LNCaP clone FGC (cell line): Measurements from ENCODE around the gene DNM1.

ENCODE experiments used
- DNase-seq: peaks from one replicate; pipeline ENCODE4 v3.0.0-alpha.2; 2011; ENCODE audit warnings: low read depth
- H3K4me3 ChIP-seq: 2 replicates; pipeline ENCODE4 v1.5.1; 2011; ENCODE audit warnings: mild to moderate bottlenecking, low read depth, low read length, control low read depth
- CTCF ChIP-seq: IDR thresholded peaks from 2 replicates; pipeline ENCODE4 v1.5.1; 2012; ENCODE audit warnings: mild to moderate bottlenecking; ENCODE audit not compliant: control insufficient read depth, insufficient read depth; ENCODE audit errors: extremely low read depth

The DNM1 gene

GRCh38 chr9:128243215-128244018 is 40.2 kb downstream of the DNM1 start:
- TF ChIP-seq CTCF: no peak
- H3K4me3 ChIP-seq: no peak overlapping the region
- no peak for DNase-seq

- H3K4me3 ChIP-seq: no peak overlapping the region
- TF ChIP-seq CTCF: no peak
- no peak for DNase-seq
These were observed 41.1 kb downstream of the DNM1 start for GRCh38 chr9:128244091-128244836.

- no peak for DNase-seq
- TF ChIP-seq CTCF: no peak
- H3K4me3 ChIP-seq: no peak overlapping the region
These were observed 41.7 kb downstream of the DNM1 start for GRCh38 chr9:128244837-128245231.

GRCh38 chr9:128245421-128246151 is 42.4 kb downstream of the DNM1 start:
- no peak for TF ChIP-seq CTCF
- no peak for DNase-seq

GRCh38 chr9:128246471-128246870 is 43.3 kb downstream of the DNM1 start:
- no peak for TF ChIP-seq CTCF
- DNase-seq: no peak
- no peak overlapping the region for H3K4me3 ChIP-seq

More at GRCh38 chr9:128245421-128246151, 42.4 kb downstream of the DNM1 start:
- H3K4me3 ChIP-seq: no peak overlapping the region

- DNase-seq: no peak
- TF ChIP-seq CTCF: no peak
- no peak overlapping the region for H3K4me3 ChIP-seq
These were observed 44.1 kb downstream of the DNM1 start for GRCh38 chr9:128247226-128247803.
